SJCRH30 (cell line): ENCODE measurements around the gene EHF. TPM values are rescaled to one million over a fixed set of nuclear protein-coding genes. Genes with fewer than 3 reads are reported as not detected.
A peak's percentile ranks its signal among the peaks of the same experiment; 100 is the strongest.

ENCODE experiments used
- DNase-seq, 2 experiments: peaks; one replicate each; pipeline ENCODE4 v3.0.0-alpha.2; 2015 to 2020
- H3K27ac ChIP-seq: fragments of 250-450 bp; sonication (Bioruptor Pico); 2 replicates; pipeline ENCODE4 v1.5.1; 2020; ENCODE audit warnings: mild to moderate bottlenecking, moderate library complexity
- H3K27me3 ChIP-seq: fragments of 250-450 bp; sonication (Bioruptor Pico); 2 replicates; pipeline ENCODE4 v1.5.1; 2020; ENCODE audit warnings: mild to moderate bottlenecking, moderate library complexity
- H3K36me3 ChIP-seq: fragments of 250-450 bp; sonication (Bioruptor Pico); 2 replicates; pipeline ENCODE4 v1.5.1; 2020; ENCODE audit warnings: mild to moderate bottlenecking, moderate library complexity
- H3K4me1 ChIP-seq: fragments of 250-450 bp; sonication (Bioruptor Pico); 2 replicates; pipeline ENCODE4 v1.5.1; 2020; ENCODE audit warnings: mild to moderate bottlenecking, moderate library complexity
- H3K4me3 ChIP-seq: fragments of 250-450 bp; sonication (Bioruptor Pico); 2 replicates; pipeline ENCODE4 v1.5.1; 2020; ENCODE audit warnings: mild to moderate bottlenecking, moderate library complexity
- H3K9me3 ChIP-seq: fragments of 250-450 bp; sonication (Bioruptor Pico); replicated peaks from 2 replicates; pipeline ENCODE4 v1.5.1; 2020; ENCODE audit warnings: mild to moderate bottlenecking, moderate library complexity
- total RNA-seq: library from RNA; depleted of rRNA; stranded (reverse); fragments of >200 nt; shearing (Covaris generic); gene quantifications from 2 replicates; pipeline ENCODE4 v1.2.3, GENCODE V29; 2014

Gene EHF
- total RNA-seq, 1 experiment from 2014 or later, result not detected

DNA sequence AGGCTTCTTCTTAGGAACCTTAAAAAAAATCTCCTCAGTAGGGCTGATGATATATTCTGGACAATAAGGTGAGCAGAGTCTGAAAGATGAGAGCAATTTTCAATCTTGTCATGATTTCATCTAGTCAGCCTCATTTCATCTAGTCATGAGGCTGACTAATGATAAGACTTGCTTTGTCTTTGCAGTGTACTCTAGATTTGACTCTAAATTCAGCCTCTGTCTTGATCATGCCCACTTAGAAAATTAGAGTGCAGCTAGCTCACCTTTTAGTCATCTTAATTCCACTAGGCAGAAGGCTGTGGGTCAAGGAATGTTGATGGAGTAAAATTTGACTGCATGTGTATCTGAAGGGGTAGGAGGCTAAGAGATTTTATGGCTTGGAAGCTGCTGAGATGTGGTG lies 5.5 kb downstream of the EHF start:
- Histone ChIP-seq H3K9me3 (no peaks in the 10 kb centered on the region), H3K4me1 (no peaks in the 10 kb centered on the region), H3K27me3 (no peaks in the 10 kb centered on the region), H3K27ac (no peak overlapping the region), H3K4me3 (no peak overlapping the region), H3K36me3 (no peaks in the 10 kb centered on the region)
- DNase-seq, result no peak

DNA sequence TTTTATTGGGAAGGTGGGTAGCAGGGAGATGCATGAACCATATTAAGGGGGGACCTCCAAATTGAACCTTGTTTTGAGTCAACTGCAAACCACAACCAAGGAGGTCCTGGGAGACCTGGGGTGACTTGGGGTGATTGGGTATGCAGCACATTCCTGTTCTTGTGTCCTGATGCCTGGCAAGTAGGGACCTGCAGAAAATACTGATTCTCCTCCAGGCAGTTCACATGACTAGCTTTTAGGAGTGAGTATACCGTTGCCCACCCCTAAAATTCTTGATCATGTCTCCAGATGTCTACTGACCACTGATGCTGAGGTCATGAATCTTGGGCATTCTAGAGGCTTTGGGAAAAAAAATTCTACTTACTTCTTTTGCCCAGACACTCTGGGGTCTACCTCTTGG lies 6.3 kb downstream of the EHF start:
- no peak overlapping the region for H3K4me3 ChIP-seq
- no peaks in the 10 kb centered on the region for H3K27me3 ChIP-seq
- no peaks in the 10 kb centered on the region for H3K9me3 ChIP-seq
- no peaks in the 10 kb centered on the region for H3K4me1 ChIP-seq
- H3K27ac ChIP-seq, result no peak overlapping the region
- H3K36me3 ChIP-seq, result no peaks in the 10 kb centered on the region
- DNase-seq, result no peak

DNA sequence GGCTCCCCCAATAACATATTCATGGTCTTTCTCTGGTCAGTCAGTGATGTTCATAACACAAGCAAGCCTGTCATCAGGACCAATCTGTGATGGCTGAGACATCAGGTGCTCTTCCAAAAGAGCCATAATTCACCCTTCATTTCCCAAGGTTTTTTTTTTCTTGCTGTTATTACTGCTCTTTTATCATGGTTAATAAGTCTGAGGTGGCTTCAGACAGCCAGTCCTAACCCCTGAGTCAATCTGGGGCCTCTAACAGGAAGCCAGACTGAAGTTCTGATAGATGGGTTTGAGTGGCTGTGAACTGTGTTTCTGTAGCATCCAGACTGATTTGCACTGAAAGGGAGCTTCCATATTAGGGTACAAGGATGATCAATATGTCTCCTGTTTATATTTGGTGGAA lies 8.8 kb downstream of the EHF start:
- DNase-seq, result no peak
- Histone ChIP-seq H3K9me3 (no peaks in the 10 kb centered on the region), H3K27me3 (no peaks in the 10 kb centered on the region), H3K27ac (no peak overlapping the region), H3K4me3 (no peak overlapping the region), H3K36me3 (no peaks in the 10 kb centered on the region), H3K4me1 (no peaks in the 10 kb centered on the region)

DNA sequence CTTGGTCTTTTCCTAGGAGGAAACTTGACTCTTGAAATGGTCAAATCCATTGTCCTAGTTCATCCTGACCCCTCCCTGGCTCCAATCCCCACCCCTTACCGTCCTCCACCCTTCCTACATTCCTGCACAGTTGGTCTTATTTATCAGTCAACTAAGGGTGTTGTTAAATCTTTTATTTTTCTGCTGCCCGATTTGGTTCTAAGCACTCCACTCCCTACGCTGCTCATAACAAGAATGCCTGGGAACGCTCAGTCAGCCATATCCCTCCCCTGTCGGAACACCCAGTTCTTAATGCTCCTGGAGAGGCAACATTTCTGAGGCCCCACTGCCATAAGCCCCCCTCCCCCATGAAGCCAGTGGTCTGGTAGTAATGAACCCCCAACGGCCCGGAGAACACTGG lies 9.7 kb downstream of the EHF start:
- no peaks in the 10 kb centered on the region for H3K36me3 ChIP-seq

DNA sequence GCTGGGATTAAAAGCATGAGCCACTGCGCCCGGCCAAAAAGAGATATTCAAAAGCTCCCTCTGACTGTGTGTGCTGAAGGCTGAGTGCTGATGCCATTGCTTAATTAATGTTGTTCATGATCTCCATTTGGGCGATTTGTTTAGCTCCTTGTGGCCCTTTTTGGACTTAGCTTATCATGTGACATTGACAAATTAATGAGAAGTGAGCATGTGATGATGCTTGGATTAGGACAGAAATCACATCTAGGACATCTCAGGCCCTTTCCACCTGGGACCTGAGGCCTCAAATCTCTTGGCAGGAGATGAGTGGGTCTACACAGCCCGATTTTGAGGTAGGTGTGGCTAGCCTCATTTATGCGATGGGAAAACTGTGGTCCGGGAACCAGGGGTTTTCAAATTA lies 10.4 kb downstream of the EHF start:
- Histone ChIP-seq H3K27me3 (no peaks in the 10 kb centered on the region), H3K4me1 (no peaks in the 10 kb centered on the region), H3K27ac (no peak overlapping the region), H3K4me3 (no peak overlapping the region), H3K9me3 (no peaks in the 10 kb centered on the region), H3K36me3 (no peaks in the 10 kb centered on the region)
- DNase-seq, result no peak

More for the DNA sequence above, 9.7 kb downstream of the EHF start:
- Histone ChIP-seq H3K4me3 (no peak overlapping the region), H3K4me1 (no peaks in the 10 kb centered on the region), H3K27ac (no peak overlapping the region), H3K9me3 (no peaks in the 10 kb centered on the region), H3K27me3 (no peaks in the 10 kb centered on the region)
- DNase-seq, result no peak

DNA sequence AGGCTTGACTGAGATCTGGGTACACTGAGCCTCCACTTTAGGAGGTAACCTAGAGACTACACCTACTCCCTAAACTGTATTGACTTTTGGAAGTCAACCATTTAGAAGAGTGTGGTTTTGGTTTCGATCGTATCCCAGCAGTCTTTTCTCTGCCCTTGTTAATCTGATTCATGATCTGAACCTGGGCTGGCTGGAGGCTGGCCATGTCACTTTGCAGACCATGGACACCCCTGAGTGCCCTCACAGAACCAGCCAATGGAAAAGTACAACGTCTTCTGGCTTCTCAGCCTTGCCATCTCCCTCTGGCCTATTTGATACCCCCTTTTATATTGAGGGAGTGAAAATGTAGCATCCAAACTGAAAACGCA lies 10.8 kb downstream of the EHF start:
- Histone ChIP-seq H3K9me3 (no peaks in the 10 kb centered on the region), H3K4me3 (no peak overlapping the region), H3K27me3 (no peaks in the 10 kb centered on the region), H3K36me3 (no peaks in the 10 kb centered on the region), H3K4me1 (no peaks in the 10 kb centered on the region), H3K27ac (no peak overlapping the region)
- no peak for DNase-seq

DNA sequence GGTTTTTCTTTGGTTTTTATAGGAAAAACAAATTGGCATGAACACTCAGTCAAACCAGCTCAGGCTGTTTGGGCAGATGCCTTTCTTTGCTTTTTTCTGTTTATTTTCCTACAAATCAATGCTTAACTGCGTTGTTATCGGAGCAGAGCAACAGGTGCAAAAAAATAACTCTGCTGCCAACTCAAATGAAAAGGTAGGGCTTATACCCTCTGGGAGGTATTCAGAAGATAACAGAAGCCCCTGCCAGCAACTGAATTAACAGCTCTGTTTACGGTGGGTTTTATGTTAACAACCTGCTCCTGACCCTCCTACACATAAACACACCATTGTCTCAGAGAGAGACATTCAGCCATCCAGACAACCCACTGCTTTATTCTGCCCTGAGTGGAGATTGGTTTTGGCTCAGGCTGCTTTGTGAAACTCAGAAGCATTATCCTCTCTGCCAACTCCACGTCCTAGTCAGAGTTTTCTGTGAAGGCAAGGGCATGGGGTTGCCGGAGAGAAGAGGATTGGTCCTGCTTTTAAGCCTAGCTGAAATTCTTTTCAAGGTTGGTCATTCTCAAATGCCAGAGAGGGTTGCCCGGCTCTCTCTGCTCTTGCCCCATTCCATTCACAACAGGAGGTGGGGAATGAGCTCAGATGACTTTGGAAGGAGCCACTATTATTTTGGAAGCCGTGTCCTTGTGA lies 11.4 kb downstream of the EHF start:
- Histone ChIP-seq H3K4me3 (no peak overlapping the region), H3K4me1 (no peaks in the 10 kb centered on the region)
- DNase-seq, result peak in 1 of 2 experiments; percentile 13

DNA sequence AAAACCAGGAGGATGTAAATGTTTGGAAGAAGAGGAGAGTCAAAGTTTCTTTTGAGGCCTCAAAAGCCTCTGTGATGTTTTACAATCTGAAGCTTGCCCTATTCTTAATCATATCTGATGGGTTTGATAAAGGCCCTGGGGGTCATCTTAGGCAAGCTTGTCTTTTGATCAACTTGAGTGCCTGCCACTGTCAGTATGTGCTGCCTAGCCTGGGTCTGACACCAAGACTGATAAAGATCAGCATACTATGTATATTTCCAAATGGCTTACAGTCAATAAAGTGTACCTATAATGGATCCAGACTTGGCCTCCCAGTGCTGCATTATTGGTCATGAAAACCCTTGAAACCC lies 12.7 kb downstream of the EHF start:
- Histone ChIP-seq H3K9me3 (no peaks in the 10 kb centered on the region), H3K36me3 (no peaks in the 10 kb centered on the region), H3K27ac (no peak overlapping the region), H3K4me3 (no peak overlapping the region), H3K27me3 (no peaks in the 10 kb centered on the region), H3K4me1 (no peaks in the 10 kb centered on the region)
- DNase-seq, result no peak

More for the DNA sequence above, 11.4 kb downstream of the EHF start:
- Histone ChIP-seq H3K36me3 (no peaks in the 10 kb centered on the region), H3K9me3 (no peaks in the 10 kb centered on the region), H3K27ac (no peak overlapping the region), H3K27me3 (no peaks in the 10 kb centered on the region)

DNA sequence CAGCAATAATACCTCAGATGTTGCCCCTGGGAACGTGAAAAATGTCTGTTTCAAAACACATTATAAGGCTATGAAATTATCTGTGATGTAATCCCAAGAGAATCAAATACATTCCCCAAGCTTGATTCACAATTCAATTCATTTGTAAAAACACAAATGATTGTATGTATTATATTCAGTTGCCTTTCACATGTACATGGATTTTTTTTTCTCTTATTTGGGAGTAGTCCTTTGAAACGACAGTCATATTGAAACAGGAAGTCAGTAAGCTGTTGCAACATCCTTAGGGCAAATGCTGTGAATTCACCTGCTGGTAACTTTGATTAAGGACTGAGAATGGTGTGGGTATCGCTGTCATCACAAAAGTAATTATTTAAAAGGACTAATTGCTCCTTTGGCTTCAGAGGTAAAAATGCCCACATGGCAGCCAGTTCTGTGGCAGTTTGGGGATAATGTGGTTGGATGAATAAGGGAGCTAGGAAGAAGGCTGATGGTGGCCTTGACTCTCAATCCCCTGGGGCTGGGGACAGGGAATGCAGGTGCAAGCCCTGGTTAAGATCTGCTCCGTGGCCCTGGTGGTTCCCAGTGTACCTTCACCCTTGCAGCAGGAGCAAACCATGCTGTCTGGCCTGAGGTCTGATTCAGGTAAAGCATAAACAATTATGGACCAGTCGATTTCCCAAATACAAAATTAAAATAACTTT lies 13.2 kb downstream of the EHF start:
- no peaks in the 10 kb centered on the region for H3K36me3 ChIP-seq
- H3K4me3 ChIP-seq, result no peak overlapping the region
- no peaks in the 10 kb centered on the region for H3K27me3 ChIP-seq
- DNase-seq, result no peak
- no peaks in the 10 kb centered on the region for H3K9me3 ChIP-seq
- no peaks in the 10 kb centered on the region for H3K4me1 ChIP-seq
- H3K27ac ChIP-seq, result no peak overlapping the region

DNA sequence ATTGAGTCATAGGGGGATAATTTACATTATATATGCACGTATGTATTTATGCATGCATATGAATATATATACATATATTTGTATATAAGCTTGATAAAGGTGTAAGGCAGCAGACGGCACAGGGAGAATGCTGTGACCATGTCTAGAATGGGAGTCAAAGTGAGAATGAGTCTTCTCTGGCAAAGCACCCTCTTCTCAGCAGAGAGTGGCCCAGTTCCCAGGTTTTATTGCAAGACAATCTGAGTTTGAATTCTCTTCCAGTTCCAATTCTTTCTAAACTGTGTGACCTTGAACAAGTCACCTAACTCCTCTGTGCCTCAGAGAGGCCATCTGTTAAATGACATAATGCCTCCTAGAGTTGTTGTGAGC lies 13.8 kb downstream of the EHF start:
- H3K4me3 ChIP-seq, result no peak overlapping the region
- H3K4me1 ChIP-seq, result no peaks in the 10 kb centered on the region
- H3K9me3 ChIP-seq, result no peaks in the 10 kb centered on the region
- no peak for DNase-seq
- H3K27ac ChIP-seq, result no peak overlapping the region
- H3K36me3 ChIP-seq, result no peaks in the 10 kb centered on the region
- no peaks in the 10 kb centered on the region for H3K27me3 ChIP-seq

DNA sequence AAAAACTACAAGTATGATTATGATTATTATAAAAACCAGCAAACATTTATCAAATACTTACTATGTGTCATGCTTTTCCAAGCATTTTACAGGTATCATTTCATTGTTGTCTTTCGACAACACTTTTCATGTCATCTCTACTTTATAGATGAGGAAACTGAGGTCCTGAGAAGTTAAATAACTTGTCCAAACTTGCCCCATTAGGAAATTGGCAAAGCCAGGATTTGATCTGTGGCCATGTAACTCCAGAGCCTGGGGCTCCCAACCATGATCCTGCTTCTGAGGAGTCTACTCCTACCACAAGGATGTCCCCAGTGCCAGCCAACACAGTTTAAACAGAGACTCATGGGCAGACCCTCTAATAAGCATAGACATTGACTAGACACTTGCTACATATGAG lies 15.2 kb downstream of the EHF start:
- H3K4me1 ChIP-seq, result no peaks in the 10 kb centered on the region
- DNase-seq, result no peak
- H3K36me3 ChIP-seq, result no peaks in the 10 kb centered on the region
- no peak overlapping the region for H3K27ac ChIP-seq
- H3K27me3 ChIP-seq, result no peaks in the 10 kb centered on the region
- no peaks in the 10 kb centered on the region for H3K9me3 ChIP-seq
- H3K4me3 ChIP-seq, result no peak overlapping the region

DNA sequence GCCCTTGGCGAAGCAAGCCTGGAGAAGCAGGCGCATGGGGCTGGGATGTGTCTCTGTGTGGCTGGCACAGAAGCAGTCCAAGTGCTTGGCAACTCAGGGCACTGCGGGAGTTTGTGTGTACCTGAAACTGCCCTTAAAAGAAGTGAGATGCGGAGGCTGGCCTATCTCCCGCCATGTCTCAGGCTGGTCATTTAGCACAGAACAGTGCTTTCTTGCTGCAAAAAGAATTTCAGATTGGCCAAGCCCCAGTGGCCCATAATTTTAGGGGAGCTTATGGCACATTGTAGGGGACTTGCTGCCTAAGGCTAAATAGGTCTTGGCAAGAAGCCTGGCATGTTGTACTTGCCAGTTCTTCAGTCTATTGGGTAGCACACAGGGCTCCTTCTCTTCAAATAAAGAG lies 16.4 kb downstream of the EHF start:
- Histone ChIP-seq H3K27me3 (no peaks in the 10 kb centered on the region), H3K36me3 (no peaks in the 10 kb centered on the region), H3K9me3 (no peaks in the 10 kb centered on the region), H3K4me1 (no peaks in the 10 kb centered on the region), H3K27ac (no peak overlapping the region), H3K4me3 (no peak overlapping the region)
- no peak for DNase-seq

DNA sequence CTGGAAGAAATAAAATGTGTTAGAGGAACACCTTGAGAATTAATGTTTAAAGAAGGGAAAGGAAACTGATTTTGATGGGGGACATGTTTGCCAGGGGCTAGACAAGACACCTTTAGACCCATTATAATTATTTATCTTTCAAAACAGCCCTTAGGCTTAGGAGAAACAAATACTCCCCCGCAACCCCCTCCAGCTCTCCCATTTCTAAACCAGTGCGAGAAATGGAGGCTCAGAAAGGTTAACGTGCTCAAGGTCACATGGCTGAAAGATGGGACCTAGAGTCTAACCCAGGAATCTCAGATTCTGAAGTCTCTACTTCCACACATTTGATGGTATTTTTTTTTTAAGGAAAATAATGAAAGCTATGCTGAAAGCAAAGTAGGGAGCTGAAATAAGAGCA lies 18.0 kb downstream of the EHF start:
- DNase-seq, result no peak

DNA sequence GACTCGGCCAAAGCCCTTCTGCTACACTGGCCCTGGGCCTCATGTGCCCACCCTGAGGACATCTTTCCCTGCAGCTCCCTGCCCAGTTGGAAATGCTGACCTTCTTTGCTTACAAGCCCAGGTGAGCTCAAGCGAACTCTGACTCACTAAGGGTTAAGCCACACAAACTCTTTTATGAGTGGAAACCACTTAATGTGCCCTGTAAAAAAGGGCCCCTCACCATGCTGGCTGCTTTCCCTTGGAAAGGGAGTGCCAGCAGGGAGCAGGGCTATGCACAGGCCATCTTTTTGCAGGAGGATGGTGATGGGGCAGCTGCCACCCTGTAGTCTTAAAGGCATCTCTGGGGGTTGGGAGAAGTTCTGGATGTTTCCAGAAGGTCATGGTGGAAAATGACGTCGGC lies 18.7 kb downstream of the EHF start:
- H3K36me3 ChIP-seq, result no peaks in the 10 kb centered on the region
- no peaks in the 10 kb centered on the region for H3K4me1 ChIP-seq
- DNase-seq, result no peak
- H3K27ac ChIP-seq, result no peak overlapping the region
- no peaks in the 10 kb centered on the region for H3K9me3 ChIP-seq
- H3K4me3 ChIP-seq, result no peak overlapping the region
- H3K27me3 ChIP-seq, result no peaks in the 10 kb centered on the region

More for the DNA sequence above, 18.0 kb downstream of the EHF start:
- Histone ChIP-seq H3K27ac (no peak overlapping the region), H3K4me1 (no peaks in the 10 kb centered on the region), H3K36me3 (no peaks in the 10 kb centered on the region), H3K4me3 (no peak overlapping the region), H3K9me3 (no peaks in the 10 kb centered on the region), H3K27me3 (no peaks in the 10 kb centered on the region)

DNA sequence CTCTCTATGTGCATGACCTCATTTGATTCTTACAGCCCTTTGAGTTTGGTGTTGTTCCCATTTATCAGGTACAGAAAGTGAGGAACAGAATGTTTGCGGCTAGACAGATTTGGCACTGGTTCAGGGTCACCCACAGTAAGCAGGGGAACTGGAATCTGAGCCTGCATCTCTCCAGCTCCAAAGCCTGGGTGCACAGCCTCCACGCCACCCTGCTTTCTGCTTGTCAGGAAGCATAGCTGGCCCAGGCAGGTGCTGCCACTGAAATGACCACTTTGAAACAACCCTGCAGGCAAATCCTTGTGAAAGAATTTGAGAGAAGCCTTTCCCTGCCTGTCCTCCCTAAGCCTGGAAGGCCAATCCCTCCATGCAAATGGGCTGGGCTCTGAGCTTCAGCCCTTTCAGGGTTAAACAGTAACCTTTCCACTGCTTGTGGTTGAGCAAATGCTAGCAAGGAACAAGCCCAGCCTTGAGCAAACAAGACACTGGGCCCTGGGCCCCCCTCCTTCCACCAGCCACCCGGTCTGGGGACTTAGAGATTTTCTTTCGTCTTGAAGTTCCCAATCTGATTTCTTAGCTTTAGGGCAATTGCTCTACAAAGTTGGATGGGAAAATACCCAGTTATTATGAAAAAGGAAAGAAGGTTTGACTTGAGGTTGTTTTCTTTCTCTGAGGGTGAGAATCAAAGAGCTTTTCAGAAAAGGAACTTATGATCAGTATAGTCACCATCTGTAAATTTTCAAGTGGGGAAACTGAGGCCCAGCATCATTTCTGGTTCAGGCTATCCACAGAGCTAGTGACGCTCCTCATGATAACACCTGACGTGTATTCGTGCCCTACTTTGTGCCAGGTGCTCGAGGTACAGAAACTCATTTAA lies 19.4 kb downstream of the EHF start:
- Histone ChIP-seq H3K27me3 (no peaks in the 10 kb centered on the region), H3K36me3 (no peaks in the 10 kb centered on the region), H3K4me1 (no peaks in the 10 kb centered on the region), H3K9me3 (no peaks in the 10 kb centered on the region), H3K27ac (no peak overlapping the region), H3K4me3 (no peak overlapping the region)
- DNase-seq, result no peak
